Measurements from ENCODE around the gene B3GLCT. TPM values are rescaled to one million over a fixed set of nuclear protein-coding genes. Genes with fewer than 3 reads are reported as not detected.

B3GLCT gene
- total and polyA plus RNA-seq, 12 donors = 3.1 to 28.1 (median 18.8) TPM

DNA sequence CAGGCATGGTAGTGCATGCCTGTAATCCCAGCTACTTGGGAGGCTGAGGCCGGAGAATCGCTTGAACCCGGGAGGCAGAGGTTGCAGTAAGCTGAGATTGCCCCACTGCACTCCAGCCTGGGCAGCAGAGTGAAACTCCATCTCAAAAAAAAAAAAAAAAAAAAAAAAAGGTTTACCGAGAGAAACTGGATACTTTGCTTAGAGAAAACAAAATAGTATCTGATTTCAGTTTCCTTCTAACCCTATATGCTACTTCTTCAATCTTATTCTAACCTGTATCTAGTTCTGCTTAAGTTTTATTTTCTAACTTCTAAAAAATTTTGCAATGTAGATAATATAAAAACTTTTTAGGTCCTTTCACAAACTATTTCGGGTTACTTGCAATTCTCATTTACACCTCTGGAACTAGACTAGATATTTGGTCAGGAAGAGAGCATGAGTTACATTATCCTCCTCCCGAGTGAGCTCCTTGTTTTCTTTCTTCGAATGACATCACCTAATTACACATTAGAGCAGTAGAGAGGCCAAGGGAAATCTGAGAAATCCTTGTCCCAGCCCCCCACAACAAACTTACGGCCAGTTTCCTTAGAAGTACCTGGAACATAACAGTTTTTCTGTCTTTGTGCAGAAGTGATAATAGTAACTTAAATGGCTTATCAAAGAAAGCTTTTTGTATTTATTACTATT lies 128.9 kb downstream of the B3GLCT start:
- intact Hi-C loops (cut with DNase I) = no loop called here
- WGBS, 2 donors = 82 to 84% methylated on average over 8 of the region's 8 CpGs
- no peak for DNase-seq
- Histone ChIP-seq H3K9me3 (no peaks in the 10 kb centered on the region), H3K4me3 (no peak overlapping the region), H3K27me3 (no peaks in the 10 kb centered on the region), H3K4me1 (no peaks in the 10 kb centered on the region), H3K36me3 (peaks cover 0 to 51% (median 0%) of the 10 kb centered on the region in 9 donors), H3K27ac (no peak overlapping the region)
- TF ChIP-seq, protein P1, sequence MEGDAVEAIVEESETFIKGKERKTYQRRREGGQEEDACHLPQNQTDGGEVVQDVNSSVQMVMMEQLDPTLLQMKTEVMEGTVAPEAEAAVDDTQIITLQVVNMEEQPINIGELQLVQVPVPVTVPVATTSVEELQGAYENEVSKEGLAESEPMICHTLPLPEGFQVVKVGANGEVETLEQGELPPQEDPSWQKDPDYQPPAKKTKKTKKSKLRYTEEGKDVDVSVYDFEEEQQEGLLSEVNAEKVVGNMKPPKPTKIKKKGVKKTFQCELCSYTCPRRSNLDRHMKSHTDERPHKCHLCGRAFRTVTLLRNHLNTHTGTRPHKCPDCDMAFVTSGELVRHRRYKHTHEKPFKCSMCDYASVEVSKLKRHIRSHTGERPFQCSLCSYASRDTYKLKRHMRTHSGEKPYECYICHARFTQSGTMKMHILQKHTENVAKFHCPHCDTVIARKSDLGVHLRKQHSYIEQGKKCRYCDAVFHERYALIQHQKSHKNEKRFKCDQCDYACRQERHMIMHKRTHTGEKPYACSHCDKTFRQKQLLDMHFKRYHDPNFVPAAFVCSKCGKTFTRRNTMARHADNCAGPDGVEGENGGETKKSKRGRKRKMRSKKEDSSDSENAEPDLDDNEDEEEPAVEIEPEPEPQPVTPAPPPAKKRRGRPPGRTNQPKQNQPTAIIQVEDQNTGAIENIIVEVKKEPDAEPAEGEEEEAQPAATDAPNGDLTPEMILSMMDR (IDR thresholded peaks at IDR 0.05) = no peak
- ATAC-seq = no peak

DNA sequence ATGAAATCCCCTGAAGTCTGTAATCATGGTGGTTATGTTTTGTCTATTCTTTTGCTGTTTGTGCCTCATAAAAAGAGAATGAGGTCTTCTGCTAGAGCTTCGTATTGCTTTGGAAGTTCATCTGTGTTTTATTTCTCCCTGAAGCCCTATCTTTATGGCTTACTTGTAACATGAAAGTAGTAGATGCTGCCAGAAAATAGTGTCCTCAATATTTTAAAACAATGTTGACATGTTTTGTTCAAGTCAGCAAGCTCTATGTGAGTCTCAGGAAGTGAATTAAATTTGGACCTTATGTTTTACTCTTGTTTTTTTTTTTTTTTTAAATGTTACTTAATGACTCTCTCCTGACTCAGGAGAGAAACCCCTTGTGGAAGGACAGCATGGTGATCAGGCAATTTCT lies 130.5 kb downstream of the B3GLCT start:
- H3K27me3 ChIP-seq = no peaks in the 10 kb centered on the region
- no peaks in the 10 kb centered on the region for H3K4me1 ChIP-seq
- no peak for DNase-seq
- no peak overlapping the region for H3K4me3 ChIP-seq
- no peaks in the 10 kb centered on the region for H3K9me3 ChIP-seq
- ATAC-seq = no peak
- peaks cover 0 to 35% (median 0%) of the 10 kb centered on the region in 9 donors for H3K36me3 ChIP-seq
- H3K27ac ChIP-seq = no peak overlapping the region
- intact Hi-C loops (cut with DNase I) = no loop called here
- TF ChIP-seq, protein P1 (IDR thresholded peaks at IDR 0.05) = no peak
- 91 to 95% methylated on average over 1 of the region's 1 CpG for WGBS, 2 donors

DNA sequence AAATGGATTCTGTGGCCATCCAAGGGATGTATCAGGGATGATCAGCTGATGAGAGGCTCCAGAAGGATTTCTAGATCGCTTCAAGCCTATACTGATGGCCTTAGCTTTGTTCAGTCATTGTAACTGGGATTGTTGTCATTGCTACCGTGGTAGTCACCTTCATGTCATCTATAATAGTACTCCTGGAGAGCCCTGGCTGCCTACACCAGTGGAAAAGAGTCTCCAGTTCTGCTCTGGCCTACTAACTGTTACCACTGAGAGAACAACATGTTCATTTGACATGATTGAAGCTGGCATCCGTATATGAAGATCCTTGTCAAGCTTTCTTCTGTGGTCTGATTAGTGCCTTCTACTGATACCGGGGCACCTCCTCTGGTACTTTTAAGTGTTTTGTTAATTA lies 131.3 kb downstream of the B3GLCT start:
- no peak for DNase-seq
- Histone ChIP-seq H3K4me3 (no peak overlapping the region), H3K36me3 (peaks cover 0 to 28% (median 0%) of the 10 kb centered on the region in 9 donors), H3K27me3 (no peaks in the 10 kb centered on the region), H3K27ac (no peak overlapping the region), H3K4me1 (no peaks in the 10 kb centered on the region), H3K9me3 (no peaks in the 10 kb centered on the region)
- intact Hi-C loops (cut with DNase I) = no loop called here
- peak in 1 of 8 donors; percentile 71 for ATAC-seq
- TF ChIP-seq, protein P1 (IDR thresholded peaks at IDR 0.05) = no peak
- 92 to 95% methylated on average over 4 of the region's 4 CpGs for WGBS, 2 donors

DNA sequence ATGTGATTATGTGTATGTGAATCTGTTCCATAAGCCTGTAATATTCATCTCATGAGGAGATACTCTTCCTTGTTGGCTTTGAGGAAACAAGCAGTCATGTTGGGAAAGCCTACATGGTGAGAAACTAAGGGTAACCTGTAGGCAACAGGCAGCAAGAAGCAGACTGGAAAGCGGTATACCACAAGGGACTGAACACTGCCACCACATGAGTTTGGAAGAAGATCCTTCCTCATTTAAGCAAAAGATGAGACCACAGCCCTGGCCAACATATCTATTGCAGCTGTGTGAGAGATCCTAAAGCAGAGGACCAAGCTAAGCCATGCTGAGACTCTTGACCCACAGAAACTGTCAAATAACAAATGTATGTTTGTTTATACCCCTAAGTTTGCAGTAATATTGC lies 134.8 kb downstream of the B3GLCT start:
- no peak overlapping the region for H3K27ac ChIP-seq
- peaks cover 0 to 17% (median 0%) of the 10 kb centered on the region in 9 donors for H3K36me3 ChIP-seq
- H3K9me3 ChIP-seq = peaks cover 0 to 21% (median 0%) of the 10 kb centered on the region in 11 donors
- WGBS, 2 donors = 94 to 97% methylated on average over 1 of the region's 1 CpG
- no peak for ATAC-seq
- intact Hi-C loops (cut with DNase I) = no loop called here
- TF ChIP-seq, protein P1 (IDR thresholded peaks at IDR 0.05) = no peak
- no peaks in the 10 kb centered on the region for H3K4me1 ChIP-seq
- DNase-seq = no peak
- H3K27me3 ChIP-seq = no peaks in the 10 kb centered on the region
- H3K4me3 ChIP-seq = no peak overlapping the region
